Uterus (tissue), 2 donors: ENCODE results near the gene ARID3B.

Experiments used
- POLR2A ChIP-seq, 2 donors: fragments of 450-650 bp; IDR thresholded peaks; one replicate each; pipeline ENCODE4 v1.6.1; 2016; ENCODE audit warnings: antibody characterized with exemption in 2 of 2, mild to moderate bottlenecking in 1 of 2, moderate library complexity in 1 of 2
- TF ChIP-seq, protein P1 (sequence below), 4 experiments: fragments of 200-600 bp in 2 of 4; fragments of 450-650 bp in 2 of 4; sonication (generic) in 2 of 4; IDR thresholded peaks; one replicate each; pipeline ENCODE4 v1.5.1; 2016 to 2019; ENCODE audit warnings: antibody characterized with exemption in 4 of 4, mild to moderate bottlenecking in 2 of 4, moderate library complexity in 1 of 4

DNA sequence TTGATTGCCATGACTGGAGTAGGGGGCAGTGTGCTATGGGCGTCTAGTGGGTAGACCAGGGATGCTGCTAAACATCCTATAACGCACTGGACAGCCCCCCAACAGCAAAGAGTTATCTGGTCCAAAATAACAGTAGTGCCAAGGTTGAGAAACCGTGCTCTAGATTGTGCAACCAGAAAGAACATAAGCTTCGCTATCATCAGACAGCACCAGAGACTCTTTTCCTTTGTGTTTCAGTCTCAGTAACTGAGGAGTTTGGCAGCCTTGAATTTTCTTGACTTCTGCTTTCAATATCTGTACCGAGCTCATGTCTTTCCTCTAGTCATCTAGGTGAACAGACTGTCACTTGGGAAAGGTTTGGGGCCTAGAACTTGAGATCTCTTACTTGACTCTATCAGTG is 8.8 kb downstream of the ARID3B start:
- TF ChIP-seq POLR2A (IDR thresholded peaks at IDR 0.05): no peak
- TF ChIP-seq, protein P1, sequence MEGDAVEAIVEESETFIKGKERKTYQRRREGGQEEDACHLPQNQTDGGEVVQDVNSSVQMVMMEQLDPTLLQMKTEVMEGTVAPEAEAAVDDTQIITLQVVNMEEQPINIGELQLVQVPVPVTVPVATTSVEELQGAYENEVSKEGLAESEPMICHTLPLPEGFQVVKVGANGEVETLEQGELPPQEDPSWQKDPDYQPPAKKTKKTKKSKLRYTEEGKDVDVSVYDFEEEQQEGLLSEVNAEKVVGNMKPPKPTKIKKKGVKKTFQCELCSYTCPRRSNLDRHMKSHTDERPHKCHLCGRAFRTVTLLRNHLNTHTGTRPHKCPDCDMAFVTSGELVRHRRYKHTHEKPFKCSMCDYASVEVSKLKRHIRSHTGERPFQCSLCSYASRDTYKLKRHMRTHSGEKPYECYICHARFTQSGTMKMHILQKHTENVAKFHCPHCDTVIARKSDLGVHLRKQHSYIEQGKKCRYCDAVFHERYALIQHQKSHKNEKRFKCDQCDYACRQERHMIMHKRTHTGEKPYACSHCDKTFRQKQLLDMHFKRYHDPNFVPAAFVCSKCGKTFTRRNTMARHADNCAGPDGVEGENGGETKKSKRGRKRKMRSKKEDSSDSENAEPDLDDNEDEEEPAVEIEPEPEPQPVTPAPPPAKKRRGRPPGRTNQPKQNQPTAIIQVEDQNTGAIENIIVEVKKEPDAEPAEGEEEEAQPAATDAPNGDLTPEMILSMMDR (IDR thresholded peaks at IDR 0.05): no peak
